H1 (cell line): ENCODE results near the gene AQP11. TPM values are rescaled to one million over a fixed set of nuclear protein-coding genes. Genes with fewer than 3 reads are reported as not detected.

Experiments
- MAFK ChIP-seq: IDR thresholded peaks from 2 replicates; pipeline ENCODE4 v1.6.1; 2012; ENCODE audit warnings: low read depth, mild to moderate bottlenecking, improper control_type of control experiment, low read length
- SIN3A ChIP-seq, 2 experiments: IDR thresholded peaks in 1 of 2; conservative IDR thresholded peaks in 1 of 2; 2 replicates each; pipeline ENCODE4 v1.6.1; 2011 to 2012; ENCODE audit warnings: low read length in 2 of 2, improper control_type of control experiment in 1 of 2, low read depth in 1 of 2, mild to moderate bottlenecking in 1 of 2
- TAF1 ChIP-seq: IDR thresholded peaks from 2 replicates; pipeline ENCODE4 v1.6.1; 2011; ENCODE audit warnings: mild to moderate bottlenecking, low read depth, low read length
- polyA plus RNA-seq, 7 experiments: library from polyadenylated mRNA; depleted of rRNA in 3 of 7; stranded (reverse) in 5 of 7; unstranded in 2 of 7; fragments of >200 nt in 5 of 7; fragments of 200-250 nt in 2 of 7; gene quantifications; 1 replicate in 5 of 7; 2 replicates in 1 of 7; 4 replicates in 1 of 7; pipeline versions ENCODE4 v1.2.1 to v1.2.3, GENCODE V29; 2011 to 2013; ENCODE audit warnings: missing spikeins in 2 of 7, mixed read lengths in 2 of 7
- total RNA-seq: library from RNA; stranded (reverse); fragmentation: NEBNext Ultra II Directional; extraction: Animal tissue kit (Norgen Biotek cat#: 25700); gene quantifications from 2 replicates; pipeline ENCODE4 v1.2.1, GENCODE V29; 2021
- TF ChIP-seq, protein P1 (sequence below): fragments of 300-600 bp; sonication (generic); IDR thresholded peaks from 2 replicates; pipeline ENCODE4 v1.7.1; 2012; ENCODE audit warnings: low read length, moderate library complexity, mild to moderate bottlenecking, inconsistent platforms; ENCODE audit not compliant: insufficient replicate concordance

The AQP11 gene
- total and polyA plus RNA-seq, 2 of the 8 experiments (the other 6 are each of a cell fraction or from before 2014, with no cell fraction given), result 1.1 to 1.6 TPM

DNA sequence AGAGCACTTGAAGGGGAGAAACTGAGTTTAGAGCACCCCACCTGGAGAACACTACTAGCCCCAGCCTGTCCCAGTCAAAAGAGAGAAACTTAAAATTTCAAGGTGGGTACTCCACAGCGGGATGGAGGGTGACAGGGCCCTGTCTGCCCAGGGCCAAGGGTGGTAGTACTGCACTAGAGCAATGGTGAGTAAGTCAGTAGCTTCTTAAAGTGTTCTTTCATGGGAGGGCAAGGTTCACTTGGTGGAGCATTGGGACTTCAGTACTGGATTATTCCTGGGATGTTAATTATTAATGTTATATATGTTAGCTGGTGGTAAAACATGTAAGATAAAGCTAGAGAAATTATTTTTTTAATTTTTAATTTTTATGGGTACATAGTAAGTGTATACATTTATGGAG lies 28.5 kb upstream of the AQP11 start (continued):
- TF ChIP-seq, protein P1, sequence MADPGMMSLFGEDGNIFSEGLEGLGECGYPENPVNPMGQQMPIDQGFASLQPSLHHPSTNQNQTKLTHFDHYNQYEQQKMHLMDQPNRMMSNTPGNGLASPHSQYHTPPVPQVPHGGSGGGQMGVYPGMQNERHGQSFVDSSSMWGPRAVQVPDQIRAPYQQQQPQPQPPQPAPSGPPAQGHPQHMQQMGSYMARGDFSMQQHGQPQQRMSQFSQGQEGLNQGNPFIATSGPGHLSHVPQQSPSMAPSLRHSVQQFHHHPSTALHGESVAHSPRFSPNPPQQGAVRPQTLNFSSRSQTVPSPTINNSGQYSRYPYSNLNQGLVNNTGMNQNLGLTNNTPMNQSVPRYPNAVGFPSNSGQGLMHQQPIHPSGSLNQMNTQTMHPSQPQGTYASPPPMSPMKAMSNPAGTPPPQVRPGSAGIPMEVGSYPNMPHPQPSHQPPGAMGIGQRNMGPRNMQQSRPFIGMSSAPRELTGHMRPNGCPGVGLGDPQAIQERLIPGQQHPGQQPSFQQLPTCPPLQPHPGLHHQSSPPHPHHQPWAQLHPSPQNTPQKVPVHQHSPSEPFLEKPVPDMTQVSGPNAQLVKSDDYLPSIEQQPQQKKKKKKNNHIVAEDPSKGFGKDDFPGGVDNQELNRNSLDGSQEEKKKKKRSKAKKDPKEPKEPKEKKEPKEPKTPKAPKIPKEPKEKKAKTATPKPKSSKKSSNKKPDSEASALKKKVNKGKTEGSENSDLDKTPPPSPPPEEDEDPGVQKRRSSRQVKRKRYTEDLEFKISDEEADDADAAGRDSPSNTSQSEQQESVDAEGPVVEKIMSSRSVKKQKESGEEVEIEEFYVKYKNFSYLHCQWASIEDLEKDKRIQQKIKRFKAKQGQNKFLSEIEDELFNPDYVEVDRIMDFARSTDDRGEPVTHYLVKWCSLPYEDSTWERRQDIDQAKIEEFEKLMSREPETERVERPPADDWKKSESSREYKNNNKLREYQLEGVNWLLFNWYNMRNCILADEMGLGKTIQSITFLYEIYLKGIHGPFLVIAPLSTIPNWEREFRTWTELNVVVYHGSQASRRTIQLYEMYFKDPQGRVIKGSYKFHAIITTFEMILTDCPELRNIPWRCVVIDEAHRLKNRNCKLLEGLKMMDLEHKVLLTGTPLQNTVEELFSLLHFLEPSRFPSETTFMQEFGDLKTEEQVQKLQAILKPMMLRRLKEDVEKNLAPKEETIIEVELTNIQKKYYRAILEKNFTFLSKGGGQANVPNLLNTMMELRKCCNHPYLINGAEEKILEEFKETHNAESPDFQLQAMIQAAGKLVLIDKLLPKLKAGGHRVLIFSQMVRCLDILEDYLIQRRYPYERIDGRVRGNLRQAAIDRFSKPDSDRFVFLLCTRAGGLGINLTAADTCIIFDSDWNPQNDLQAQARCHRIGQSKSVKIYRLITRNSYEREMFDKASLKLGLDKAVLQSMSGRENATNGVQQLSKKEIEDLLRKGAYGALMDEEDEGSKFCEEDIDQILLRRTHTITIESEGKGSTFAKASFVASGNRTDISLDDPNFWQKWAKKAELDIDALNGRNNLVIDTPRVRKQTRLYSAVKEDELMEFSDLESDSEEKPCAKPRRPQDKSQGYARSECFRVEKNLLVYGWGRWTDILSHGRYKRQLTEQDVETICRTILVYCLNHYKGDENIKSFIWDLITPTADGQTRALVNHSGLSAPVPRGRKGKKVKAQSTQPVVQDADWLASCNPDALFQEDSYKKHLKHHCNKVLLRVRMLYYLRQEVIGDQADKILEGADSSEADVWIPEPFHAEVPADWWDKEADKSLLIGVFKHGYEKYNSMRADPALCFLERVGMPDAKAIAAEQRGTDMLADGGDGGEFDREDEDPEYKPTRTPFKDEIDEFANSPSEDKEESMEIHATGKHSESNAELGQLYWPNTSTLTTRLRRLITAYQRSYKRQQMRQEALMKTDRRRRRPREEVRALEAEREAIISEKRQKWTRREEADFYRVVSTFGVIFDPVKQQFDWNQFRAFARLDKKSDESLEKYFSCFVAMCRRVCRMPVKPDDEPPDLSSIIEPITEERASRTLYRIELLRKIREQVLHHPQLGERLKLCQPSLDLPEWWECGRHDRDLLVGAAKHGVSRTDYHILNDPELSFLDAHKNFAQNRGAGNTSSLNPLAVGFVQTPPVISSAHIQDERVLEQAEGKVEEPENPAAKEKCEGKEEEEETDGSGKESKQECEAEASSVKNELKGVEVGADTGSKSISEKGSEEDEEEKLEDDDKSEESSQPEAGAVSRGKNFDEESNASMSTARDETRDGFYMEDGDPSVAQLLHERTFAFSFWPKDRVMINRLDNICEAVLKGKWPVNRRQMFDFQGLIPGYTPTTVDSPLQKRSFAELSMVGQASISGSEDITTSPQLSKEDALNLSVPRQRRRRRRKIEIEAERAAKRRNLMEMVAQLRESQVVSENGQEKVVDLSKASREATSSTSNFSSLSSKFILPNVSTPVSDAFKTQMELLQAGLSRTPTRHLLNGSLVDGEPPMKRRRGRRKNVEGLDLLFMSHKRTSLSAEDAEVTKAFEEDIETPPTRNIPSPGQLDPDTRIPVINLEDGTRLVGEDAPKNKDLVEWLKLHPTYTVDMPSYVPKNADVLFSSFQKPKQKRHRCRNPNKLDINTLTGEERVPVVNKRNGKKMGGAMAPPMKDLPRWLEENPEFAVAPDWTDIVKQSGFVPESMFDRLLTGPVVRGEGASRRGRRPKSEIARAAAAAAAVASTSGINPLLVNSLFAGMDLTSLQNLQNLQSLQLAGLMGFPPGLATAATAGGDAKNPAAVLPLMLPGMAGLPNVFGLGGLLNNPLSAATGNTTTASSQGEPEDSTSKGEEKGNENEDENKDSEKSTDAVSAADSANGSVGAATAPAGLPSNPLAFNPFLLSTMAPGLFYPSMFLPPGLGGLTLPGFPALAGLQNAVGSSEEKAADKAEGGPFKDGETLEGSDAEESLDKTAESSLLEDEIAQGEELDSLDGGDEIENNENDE, result no peak
- TF ChIP-seq TAF1, result no peak
- no peak for TF ChIP-seq MAFK
- no peak for TF ChIP-seq SIN3A (conservative IDR thresholded peaks at IDR 0.05 in 1 of 2, IDR thresholded peaks at IDR 0.05 in 1 of 2; ENCODE audit: low read depth in 1 of 2, low read length in 2 of 2)
